H1 (cell line): ENCODE results near the gene OR8B8. TPM values are rescaled to one million over a fixed set of nuclear protein-coding genes. Genes with fewer than 3 reads are reported as not detected.

ENCODE experiments used
- polyA plus RNA-seq, 7 experiments: library from polyadenylated mRNA; depleted of rRNA in 3 of 7; stranded (reverse) in 5 of 7; unstranded in 2 of 7; fragments of >200 nt in 5 of 7; fragments of 200-250 nt in 2 of 7; gene quantifications; 1 replicate in 5 of 7; 2 replicates in 1 of 7; 4 replicates in 1 of 7; pipeline versions ENCODE4 v1.2.1 to v1.2.3, GENCODE V29; 2011 to 2013; ENCODE audit warnings: missing spikeins in 2 of 7, mixed read lengths in 2 of 7
- total RNA-seq: library from RNA; stranded (reverse); fragmentation: NEBNext Ultra II Directional; extraction: Animal tissue kit (Norgen Biotek cat#: 25700); gene quantifications from 2 replicates; pipeline ENCODE4 v1.2.1, GENCODE V29; 2021

The OR8B8 gene
- total and polyA plus RNA-seq, 2 of the 8 experiments (the other 6 are each of a cell fraction or from before 2014, with no cell fraction given), result not detected

Other genes with a start within 250 kb of the OR8B8 start
- not detected in 2 replicates for gene OR8G1, start 204.6 kb downstream of the OR8B8 start, total RNA-seq
- not detected in 2 replicates for gene OR8G1, start 204.6 kb downstream of the OR8B8 start, polyA plus RNA-seq (2011; rRNA removed)
- gene OR8G5, start 189.3 kb downstream of the OR8B8 start, total RNA-seq, result not detected in 2 replicates
- not detected in 2 replicates for gene OR8G5, start 189.3 kb downstream of the OR8B8 start, polyA plus RNA-seq (2011; rRNA removed)
- gene OR8D1, start 131.7 kb downstream of the OR8B8 start, total RNA-seq, result not detected in 2 replicates
- not detected in 2 replicates for gene OR8D1, start 131.7 kb downstream of the OR8B8 start, polyA plus RNA-seq (2011; rRNA removed)
- not detected in 2 replicates for gene OR8D2, start 125.5 kb downstream of the OR8B8 start, total RNA-seq
- not detected in 2 replicates for gene OR8D2, start 125.5 kb downstream of the OR8B8 start, polyA plus RNA-seq (2011; rRNA removed)
- gene OR8B2, start 61.2 kb downstream of the OR8B8 start, total RNA-seq, result not detected in 2 replicates
- not detected in 2 replicates for gene OR8B2, start 61.2 kb downstream of the OR8B8 start, polyA plus RNA-seq (2011; rRNA removed)
- not detected in 2 replicates for gene OR8B3, start 46.7 kb downstream of the OR8B8 start, total RNA-seq
- not detected in 2 replicates for gene OR8B3, start 46.7 kb downstream of the OR8B8 start, polyA plus RNA-seq (2011; rRNA removed)
- not detected in 2 replicates for gene OR8B4, start 20.8 kb downstream of the OR8B8 start, total RNA-seq
- gene OR8B4, start 20.8 kb downstream of the OR8B8 start, polyA plus RNA-seq (2011; rRNA removed), result not detected in 2 replicates
- not detected in 2 replicates for gene OR8B12, start 98.0 kb upstream of the OR8B8 start, total RNA-seq
- gene OR8B12, start 98.0 kb upstream of the OR8B8 start, polyA plus RNA-seq (2011; rRNA removed), result not detected in 2 replicates
- not detected in 2 replicates for gene OR8A1, start 124.3 kb upstream of the OR8B8 start, total RNA-seq
- gene OR8A1, start 124.3 kb upstream of the OR8B8 start, polyA plus RNA-seq (2011; rRNA removed), result not detected in 2 replicates
- not detected in 2 replicates for gene PANX3, start 165.7 kb upstream of the OR8B8 start, total RNA-seq
- not detected in 2 replicates for gene PANX3, start 165.7 kb upstream of the OR8B8 start, polyA plus RNA-seq (2011; rRNA removed)
- 22.7 and 26.7 TPM in 2 replicates for gene TBRG1, start 177.2 kb upstream of the OR8B8 start, total RNA-seq
- 13.6 and 16.3 TPM in 2 replicates for gene TBRG1, start 177.2 kb upstream of the OR8B8 start, polyA plus RNA-seq (2011; rRNA removed)
- 1.7 and 2.3 TPM in 2 replicates for gene SIAE, start 228.0 kb upstream of the OR8B8 start, total RNA-seq
- gene SIAE, start 228.0 kb upstream of the OR8B8 start, polyA plus RNA-seq (2011; rRNA removed), result 1.9 and 3.7 TPM in 2 replicates
- 4.2 and 5.2 TPM in 2 replicates for gene SPA17, start 228.2 kb upstream of the OR8B8 start, total RNA-seq
- 1.8 and 3.7 TPM in 2 replicates for gene SPA17, start 228.2 kb upstream of the OR8B8 start, polyA plus RNA-seq (2011; rRNA removed)